CD14-positive monocyte (primary cell): ENCODE results near the gene KBTBD12. TPM values are rescaled to one million over a fixed set of nuclear protein-coding genes. Genes with fewer than 3 reads are reported as not detected.

Experiments used
- DNase-seq, 3 donors: peaks; one replicate each; pipeline ENCODE4 v3.0.0-alpha.2; 2011 to 2022
- H2AFZ ChIP-seq: 2 replicates; pipeline ENCODE4 v1.6.0; 2012; ENCODE audit warnings: mild to moderate bottlenecking, low read depth, low read length, inconsistent platforms; ENCODE audit not compliant: insufficient read depth, poor library complexity, severe bottlenecking
- H3K27ac ChIP-seq, 2 donors: 1 replicate in 1 of 2; 2 replicates in 1 of 2; pipeline ENCODE4 v1.5.1; 2012 to 2013; ENCODE audit warnings: low read length in 2 of 2, control low read depth in 1 of 2, inconsistent platforms in 1 of 2, low read depth in 1 of 2, mild to moderate bottlenecking in 1 of 2
- H3K27me3 ChIP-seq, 2 donors: one replicate each; pipeline versions ENCODE4 v1.6.0 to v1.6.1; 2011 to 2013; ENCODE audit warnings: low read length in 2 of 2; ENCODE audit not compliant: control insufficient read depth in 2 of 2, insufficient read depth in 2 of 2
- H3K36me3 ChIP-seq, 2 donors: replicated peaks in 1 of 2; 1 replicate in 1 of 2; 2 replicates in 1 of 2; pipeline versions ENCODE4 v1.5.1 to v1.6.1; 2012 to 2013; ENCODE audit warnings: low read length in 2 of 2, control low read depth in 1 of 2, inconsistent platforms in 1 of 2, mild to moderate bottlenecking in 1 of 2; ENCODE audit not compliant: insufficient read depth in 2 of 2, control insufficient read depth in 1 of 2
- H3K4me1 ChIP-seq, 2 donors: 1 replicate in 1 of 2; 2 replicates in 1 of 2; pipeline versions ENCODE4 v1.5.1 to v1.6.1; 2012 to 2013; ENCODE audit warnings: low read length in 2 of 2, control low read depth in 1 of 2, inconsistent platforms in 1 of 2, mild to moderate bottlenecking in 1 of 2, moderate library complexity in 1 of 2; ENCODE audit not compliant: insufficient read depth in 2 of 2, control insufficient read depth in 1 of 2
- H3K4me2 ChIP-seq: replicated peaks from 2 replicates; pipeline ENCODE3; 2012; ENCODE audit warnings: low read length, moderate library complexity, mild to moderate bottlenecking; ENCODE audit not compliant: poor library complexity, severe bottlenecking; ENCODE audit errors: extremely low read depth
- H3K4me3 ChIP-seq, 3 experiments: fragments of 200-600 bp in 1 of 3; sonication (generic) in 1 of 3; replicated peaks in 1 of 3; 1 replicate in 2 of 3; 2 replicates in 1 of 3; pipeline ENCODE4 v1.5.1; 2011 to 2013; ENCODE audit warnings: low read length in 3 of 3, mild to moderate bottlenecking in 3 of 3, control low read depth in 2 of 3, low read depth in 2 of 3, inconsistent platforms in 1 of 3, moderate library complexity in 1 of 3
- H3K79me2 ChIP-seq: 2 replicates; pipeline ENCODE4 v1.6.0; 2012; ENCODE audit warnings: mild to moderate bottlenecking, control low read depth, inconsistent platforms, low read length, moderate library complexity; ENCODE audit not compliant: insufficient read depth
- H3K9ac ChIP-seq: 2 replicates; pipeline ENCODE4 v1.6.0; 2017; ENCODE audit warnings: low read length, mild to moderate bottlenecking; ENCODE audit not compliant: insufficient read depth, poor library complexity, severe bottlenecking
- H3K9me3 ChIP-seq, 2 donors: replicated peaks in 1 of 2; 1 replicate in 1 of 2; 2 replicates in 1 of 2; pipeline versions ENCODE4 v1.5.1 to v1.6.1; 2012 to 2013; ENCODE audit warnings: low read length in 2 of 2, control low read depth in 1 of 2; ENCODE audit not compliant: control insufficient read depth in 1 of 2, insufficient read depth in 1 of 2
- H4K20me1 ChIP-seq: 2 replicates; pipeline ENCODE4 v1.6.0; 2012; ENCODE audit warnings: mild to moderate bottlenecking, low read length, control low read depth, moderate library complexity; ENCODE audit not compliant: insufficient read depth
- H3K27ac Mint-ChIP-seq, 7 donors: one replicate each; pipeline ENCODE4 v1.8.0; 2020; ENCODE audit warnings: mild to moderate bottlenecking in 7 of 7, mixed read lengths in 7 of 7, moderate library complexity in 6 of 7, inconsistent platforms in 2 of 7
- H3K27me3 Mint-ChIP-seq, 3 donors: one replicate each; pipeline ENCODE4 v1.8.0; 2021 to 2022; ENCODE audit warnings: low read depth in 3 of 3, mild to moderate bottlenecking in 3 of 3, mixed read lengths in 3 of 3, moderate library complexity in 3 of 3, inconsistent platforms in 1 of 3
- H3K36me3 Mint-ChIP-seq, 2 donors: one replicate each; pipeline ENCODE4 v1.8.0; 2020; ENCODE audit warnings: mixed read lengths in 2 of 2, inconsistent platforms in 1 of 2, mild to moderate bottlenecking in 1 of 2
- H3K4me1 Mint-ChIP-seq: one replicate; pipeline ENCODE4 v1.8.0; 2020; ENCODE audit warnings: mild to moderate bottlenecking, mixed read lengths
- H3K4me3 Mint-ChIP-seq, 2 donors: one replicate each; pipeline ENCODE4 v1.8.0; 2020; ENCODE audit warnings: mild to moderate bottlenecking in 2 of 2, mixed read lengths in 2 of 2, moderate library complexity in 1 of 2
- H3K9me3 Mint-ChIP-seq, 7 donors: one replicate each; pipeline ENCODE4 v1.8.0; 2020 to 2022; ENCODE audit warnings: mixed read lengths in 7 of 7, mild to moderate bottlenecking in 6 of 7, moderate library complexity in 6 of 7, inconsistent platforms in 2 of 7
- WGBS: methylation state at CpG from one replicate; pipeline ENCODE4 v1.1.5; 2013; ENCODE audit warnings: missing lambda C conversion rate; ENCODE audit not compliant: insufficient coverage; 5-methylcytosine and 5-hydroxymethylcytosine counted together
- intact Hi-C, 2 donors: fragments of 100-400 bp; cut with micrococcal nuclease; formaldehyde crosslinking; loops; one replicate each; pipeline versions ENCODE4 v1.15.0 to v1.15.1; 2023
- polyA plus RNA-seq, 3 donors: library from polyadenylated mRNA; depleted of rRNA in 1 of 3; unstranded in 2 of 3; stranded (reverse) in 1 of 3; fragments of 300-500 nt in 2 of 3; fragments of >200 nt in 1 of 3; fragmentation: Illumina TruSeq in 2 of 3; gene quantifications; 1 replicate in 2 of 3; 2 replicates in 1 of 3; pipeline ENCODE4 v1.2.3, GENCODE V29; 2012 to 2021
- TF ChIP-seq, protein P1 (sequence below): fragments of 200-600 bp; IDR thresholded peaks from one replicate; pipeline ENCODE4 v1.8.0; 2022; ENCODE audit warnings: antibody characterized with exemption, mild to moderate bottlenecking

KBTBD12 gene
- polyA plus RNA-seq, 3 donors = not detected

DNA sequence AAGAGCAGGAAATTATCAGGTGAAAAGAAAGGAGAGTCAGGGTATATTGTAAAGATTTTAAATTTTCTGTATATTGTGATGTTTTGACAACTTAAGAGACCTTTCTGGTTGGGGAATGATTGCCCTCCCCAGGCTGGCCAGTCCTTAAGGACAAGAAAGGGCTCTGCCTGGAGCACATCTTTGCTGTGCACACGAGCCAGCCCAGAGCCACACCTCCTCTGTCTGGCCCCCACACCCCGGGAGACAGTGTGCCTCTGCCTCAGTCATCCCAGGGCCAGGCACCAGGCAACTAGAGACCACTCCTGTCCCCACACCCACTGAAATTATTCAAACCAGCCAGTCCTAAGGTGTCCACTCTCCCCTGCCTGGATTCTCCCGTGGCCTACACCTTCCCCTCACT lies 67.1 kb downstream of the KBTBD12 start:
- H2AFZ ChIP-seq = no peak overlapping the region
- no peaks in the 10 kb centered on the region for H3K36me3 ChIP-seq
- H3K4me1 ChIP-seq = no peaks in the 10 kb centered on the region
- H3K9me3 Mint-ChIP-seq = peaks cover 0 to 6% (median 3%) of the 10 kb centered on the region in 7 donors
- H3K27me3 ChIP-seq = no peaks in the 10 kb centered on the region
- WGBS = 83% methylated on average over 2 of the region's 3 CpGs
- no peak overlapping the region for H3K27ac ChIP-seq
- intact Hi-C loops = no loop called here
- peaks cover 0 to 4% (median 3%) of the 10 kb centered on the region in 3 donors for H3K27me3 Mint-ChIP-seq
- no peak overlapping the region for H3K9ac ChIP-seq
- no peak overlapping the region for H3K4me2 ChIP-seq
- H3K27ac Mint-ChIP-seq = no peak overlapping the region
- no peaks in the 10 kb centered on the region for H3K36me3 Mint-ChIP-seq
- H3K79me2 ChIP-seq = no peaks in the 10 kb centered on the region
- TF ChIP-seq, protein P1, sequence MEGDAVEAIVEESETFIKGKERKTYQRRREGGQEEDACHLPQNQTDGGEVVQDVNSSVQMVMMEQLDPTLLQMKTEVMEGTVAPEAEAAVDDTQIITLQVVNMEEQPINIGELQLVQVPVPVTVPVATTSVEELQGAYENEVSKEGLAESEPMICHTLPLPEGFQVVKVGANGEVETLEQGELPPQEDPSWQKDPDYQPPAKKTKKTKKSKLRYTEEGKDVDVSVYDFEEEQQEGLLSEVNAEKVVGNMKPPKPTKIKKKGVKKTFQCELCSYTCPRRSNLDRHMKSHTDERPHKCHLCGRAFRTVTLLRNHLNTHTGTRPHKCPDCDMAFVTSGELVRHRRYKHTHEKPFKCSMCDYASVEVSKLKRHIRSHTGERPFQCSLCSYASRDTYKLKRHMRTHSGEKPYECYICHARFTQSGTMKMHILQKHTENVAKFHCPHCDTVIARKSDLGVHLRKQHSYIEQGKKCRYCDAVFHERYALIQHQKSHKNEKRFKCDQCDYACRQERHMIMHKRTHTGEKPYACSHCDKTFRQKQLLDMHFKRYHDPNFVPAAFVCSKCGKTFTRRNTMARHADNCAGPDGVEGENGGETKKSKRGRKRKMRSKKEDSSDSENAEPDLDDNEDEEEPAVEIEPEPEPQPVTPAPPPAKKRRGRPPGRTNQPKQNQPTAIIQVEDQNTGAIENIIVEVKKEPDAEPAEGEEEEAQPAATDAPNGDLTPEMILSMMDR = no peak
- H3K4me3 ChIP-seq = no peak overlapping the region
- no peak overlapping the region for H3K4me3 Mint-ChIP-seq
- H3K4me1 Mint-ChIP-seq = no peaks in the 10 kb centered on the region
- no peak for DNase-seq
- H3K9me3 ChIP-seq = no peaks in the 10 kb centered on the region
- no peaks in the 10 kb centered on the region for H4K20me1 ChIP-seq

DNA sequence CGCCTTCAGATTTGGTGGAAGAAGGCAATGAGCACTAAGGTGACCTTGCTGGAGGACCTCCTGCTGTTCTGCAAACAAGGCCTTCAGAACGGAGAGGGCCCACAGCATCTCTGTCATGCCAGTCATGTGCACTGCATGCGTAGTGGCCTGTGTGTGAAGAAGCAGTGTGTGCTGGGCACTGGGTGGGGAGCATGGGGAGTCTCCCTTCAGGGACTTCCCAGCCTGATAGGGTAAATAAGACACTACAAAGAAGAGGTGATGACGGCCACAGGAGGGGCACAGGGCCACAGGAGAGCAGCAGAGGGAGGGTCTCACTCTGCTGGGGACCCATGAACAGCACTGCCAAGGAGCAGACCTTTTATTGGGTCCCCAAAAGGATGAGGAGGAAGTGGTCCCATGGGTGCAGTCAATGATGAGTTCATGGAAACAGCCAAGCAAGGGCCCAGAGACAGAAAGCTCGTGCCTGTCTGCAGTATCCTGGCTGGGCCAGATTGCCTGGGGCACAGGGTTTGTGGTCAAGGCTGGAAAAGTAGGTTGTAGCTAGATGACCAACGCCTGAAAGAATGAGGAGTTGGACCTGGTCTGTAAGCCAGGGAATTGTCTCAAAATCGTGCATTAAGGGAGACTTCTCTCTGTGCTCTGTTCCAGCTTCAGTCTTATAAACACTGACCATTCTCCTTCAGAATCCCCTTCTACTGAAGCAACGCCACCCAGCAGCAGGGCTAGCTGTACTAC lies 69.4 kb downstream of the KBTBD12 start:
- Histone ChIP-seq H2AFZ (no peak overlapping the region), H4K20me1 (no peaks in the 10 kb centered on the region), H3K27ac (no peak overlapping the region), H3K9ac (no peak overlapping the region), H3K4me2 (no peak overlapping the region), H3K36me3 (no peaks in the 10 kb centered on the region), H3K9me3 (no peaks in the 10 kb centered on the region), H3K27me3 (no peaks in the 10 kb centered on the region), H3K79me2 (no peaks in the 10 kb centered on the region), H3K4me3 (no peak overlapping the region), H3K4me1 (no peaks in the 10 kb centered on the region)
- WGBS = 87% methylated on average over 7 of the region's 8 CpGs
- intact Hi-C loops = no loop called here
- no peaks in the 10 kb centered on the region for H3K36me3 Mint-ChIP-seq
- peaks cover 0 to 6% (median 0%) of the 10 kb centered on the region in 7 donors for H3K9me3 Mint-ChIP-seq
- DNase-seq = no peak
- peaks cover 1 to 5% (median 2%) of the 10 kb centered on the region in 3 donors for H3K27me3 Mint-ChIP-seq
- H3K27ac Mint-ChIP-seq = no peak overlapping the region
- TF ChIP-seq, protein P1 = no peak
- no peaks in the 10 kb centered on the region for H3K4me1 Mint-ChIP-seq
- no peak overlapping the region for H3K4me3 Mint-ChIP-seq
